Esophagus squamous epithelium (tissue), 5 donors: ENCODE results near the gene HOXA4. TPM values are rescaled to one million over a fixed set of nuclear protein-coding genes. Genes with fewer than 3 reads are reported as not detected.

Source experiments
- DNase-seq: peaks from one replicate; lab custom pipeline; 2025; lab: John Stamatoyannopoulos, UW
- H3K27ac ChIP-seq, 4 donors: fragments of 200-600 bp; sonication (generic); one replicate each; pipeline ENCODE4 v1.5.1; 2016 to 2019; ENCODE audit warnings: mild to moderate bottlenecking in 1 of 4
- H3K27me3 ChIP-seq, 4 donors: fragments of 200-600 bp; sonication (generic); 1 replicate in 3 of 4; 2 replicates in 1 of 4; pipeline versions ENCODE4 v1.5.1 to v1.6.0; 2017 to 2021; ENCODE audit warnings: antibody characterized with exemption in 1 of 4
- H3K36me3 ChIP-seq, 3 donors: fragments of 200-600 bp; sonication (generic); one replicate each; pipeline ENCODE4 v1.5.1; 2016 to 2019
- H3K4me1 ChIP-seq, 3 donors: fragments of 200-600 bp; sonication (generic); one replicate each; pipeline ENCODE4 v1.5.1; 2017 to 2019
- H3K4me3 ChIP-seq, 4 donors: fragments of 200-600 bp; sonication (generic); 1 replicate in 3 of 4; 2 replicates in 1 of 4; pipeline ENCODE4 v1.5.1; 2016 to 2019; ENCODE audit warnings: mild to moderate bottlenecking in 2 of 4, moderate library complexity in 1 of 4
- H3K9me3 ChIP-seq, 3 donors: fragments of 200-600 bp; sonication (generic); one replicate each; pipeline ENCODE4 v1.5.1; 2016 to 2019
- CTCF ChIP-seq, 6 experiments: fragments of 450-650 bp in 4 of 6; fragments of 200-600 bp in 2 of 6; sonication (generic) in 2 of 6; IDR thresholded peaks; one replicate each; pipeline ENCODE4 v1.5.1; 2016 to 2019; ENCODE audit warnings: antibody characterized with exemption in 6 of 6, mild to moderate bottlenecking in 4 of 6, moderate library complexity in 4 of 6
- POLR2A ChIP-seq, 4 donors: fragments of 450-650 bp; IDR thresholded peaks; one replicate each; pipeline ENCODE4 v1.6.1; 2017; ENCODE audit warnings: antibody characterized with exemption in 4 of 4, mild to moderate bottlenecking in 4 of 4, moderate library complexity in 3 of 4
- WGBS, 2 donors: methylation state at CpG; one replicate each; pipeline ENCODE4 v1.1.5; 2018; 5-methylcytosine and 5-hydroxymethylcytosine counted together
- intact Hi-C: fragments of 100-400 bp; cut with DNase I; formaldehyde crosslinking; loops from one replicate; pipeline ENCODE4 v1.15.0; 2022
- total RNA-seq, 4 donors: library from RNA; depleted of rRNA; stranded (reverse); fragments of >200 nt; gene quantifications; one replicate each; pipeline ENCODE4 v1.1.0, GENCODE V29; 2016
- donor health status: DM: yes; HTN: yes; CAD: no.

Gene HOXA4
- total RNA-seq, 4 donors from 2014 or later: 2.9 to 6.7 (median 4.1) TPM

DNA sequence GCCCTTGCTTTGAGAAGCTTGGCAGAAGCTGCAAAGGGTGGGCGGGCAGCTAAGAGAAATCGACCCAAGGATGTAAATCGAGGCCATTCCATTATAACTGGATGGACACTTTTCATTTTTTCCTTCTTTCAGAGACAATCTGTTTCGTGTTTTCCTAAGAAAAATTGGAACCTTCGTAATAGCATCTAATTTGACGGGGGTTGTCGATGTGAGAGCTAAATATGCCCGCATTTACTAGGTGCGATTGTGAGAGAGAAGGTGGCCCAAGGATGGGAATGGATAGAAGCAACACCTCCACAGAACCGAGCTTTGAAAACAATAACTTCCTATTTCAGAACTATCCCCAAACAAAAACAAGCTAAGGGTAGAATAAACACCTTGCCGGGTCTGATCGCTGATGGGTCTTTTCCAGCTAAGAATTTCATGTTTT is 848 bp upstream of the HOXA4 start:
- no peaks in the 10 kb centered on the region for H3K9me3 ChIP-seq
- H3K4me1 ChIP-seq: peaks cover 12 to 81% (median 40%) of the 10 kb centered on the region in 3 donors
- no peaks in the 10 kb centered on the region for H3K27me3 ChIP-seq
- DNase-seq: no peak
- H3K36me3 ChIP-seq: no peaks in the 10 kb centered on the region
- intact Hi-C loops: no loop called here
- peak overlapping the region; percentile 68 to 97 (median 82) for H3K4me3 ChIP-seq
- 46 to 48% methylated on average over 12 of the region's 12 CpGs for WGBS, 2 donors
- H3K27ac ChIP-seq: peak overlapping the region; percentile 96 to 99 (median 96)
- no peak for TF ChIP-seq CTCF (IDR thresholded peaks at IDR 0.05)
- TF ChIP-seq POLR2A (IDR thresholded peaks at IDR 0.05): no peak

DNA sequence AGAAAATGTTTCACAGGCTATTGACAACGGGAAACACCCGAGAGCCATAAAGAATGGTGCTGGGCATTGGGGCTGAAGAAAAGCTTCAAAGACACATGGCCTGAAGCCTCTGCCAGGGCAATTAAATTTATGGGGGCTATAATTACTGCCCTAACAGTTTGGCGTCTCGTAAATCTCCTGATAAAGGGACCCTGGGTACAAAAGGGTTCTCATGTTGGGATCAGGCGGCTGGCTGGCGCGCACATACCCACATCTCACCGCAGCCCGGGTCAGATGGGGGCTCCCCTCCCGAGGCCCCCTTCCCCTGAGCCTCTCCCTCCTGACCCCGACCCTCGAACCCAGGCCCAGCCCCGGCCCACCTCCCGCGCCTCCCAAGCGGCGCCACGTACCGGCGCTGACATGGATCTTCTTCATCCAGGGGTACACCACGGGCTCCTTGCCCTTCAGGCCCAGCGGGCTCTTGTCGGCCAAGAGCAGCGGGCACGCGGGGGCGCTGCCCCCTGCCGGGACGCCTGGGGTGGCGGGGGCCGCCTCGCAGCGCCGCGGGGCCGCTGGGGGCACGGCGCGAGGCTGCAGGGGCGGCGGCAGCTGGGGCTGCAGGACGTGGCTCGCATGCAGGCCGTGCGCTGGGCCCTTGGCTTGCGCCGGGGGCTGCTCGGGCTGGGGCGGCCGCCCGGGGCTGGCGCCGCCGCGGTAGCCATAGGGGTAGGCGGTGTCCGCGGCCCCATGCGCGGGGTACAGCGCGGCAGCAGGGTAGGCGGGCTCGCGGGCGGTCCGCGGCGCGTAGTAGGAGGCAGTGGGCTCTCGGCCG is 623 bp downstream of the HOXA4 start:
- H3K27me3 ChIP-seq: no peaks in the 10 kb centered on the region
- WGBS, 2 donors: 22 to 25% methylated on average over 4 to 14 of the region's 72 CpGs
- H3K4me1 ChIP-seq: peaks cover 6 to 81% (median 46%) of the 10 kb centered on the region in 3 donors
- H3K4me3 ChIP-seq: peak overlapping the region; percentile 68 to 97 (median 82)
- H3K9me3 ChIP-seq: no peaks in the 10 kb centered on the region
- intact Hi-C loops: no loop called here
- DNase-seq: no peak
- no peaks in the 10 kb centered on the region for H3K36me3 ChIP-seq
- H3K27ac ChIP-seq: peak overlapping the region; percentile 96 to 99 (median 96)
- TF ChIP-seq POLR2A (IDR thresholded peaks at IDR 0.05) (no peak), CTCF (IDR thresholded peaks at IDR 0.05) (peak in 3 of 6 experiments; percentile 17 to 38 (median 28))

- H3K4me1 ChIP-seq: peaks cover 6 to 81% (median 51%) of the 10 kb centered on the region in 3 donors
- H3K36me3 ChIP-seq: no peaks in the 10 kb centered on the region
- intact Hi-C loops: no loop called here
- H3K9me3 ChIP-seq: no peaks in the 10 kb centered on the region
- peak overlapping the region; percentile 68 to 97 (median 82) for H3K4me3 ChIP-seq
- DNase-seq: no peak
- H3K27me3 ChIP-seq: no peaks in the 10 kb centered on the region
- peak overlapping the region; percentile 96 to 99 (median 96) for H3K27ac ChIP-seq
- TF ChIP-seq POLR2A (IDR thresholded peaks at IDR 0.05) (no peak), CTCF (IDR thresholded peaks at IDR 0.05) (no peak)
- 26 to 34% methylated on average over 15 to 17 of the region's 28 CpGs for WGBS, 2 donors
Observed at GRCh38 chr7:27128776-27129728, 1.5 kb downstream of the HOXA4 start.

GRCh38 chr7:27128034-27128433 is 2.5 kb downstream of the HOXA4 start:
- WGBS, 2 donors: 6 to 12% methylated on average over 2 of the region's 2 CpGs
- no peak for DNase-seq
- H3K27ac ChIP-seq: peak overlapping the region; percentile 96 to 99 (median 96)
- H3K4me3 ChIP-seq: peak overlapping the region in 1 of 4 donors; percentile 77
- intact Hi-C loops: no loop called here
- H3K9me3 ChIP-seq: no peaks in the 10 kb centered on the region
- TF ChIP-seq CTCF (IDR thresholded peaks at IDR 0.05): no peak
- TF ChIP-seq POLR2A (IDR thresholded peaks at IDR 0.05): no peak
- no peaks in the 10 kb centered on the region for H3K36me3 ChIP-seq
- H3K4me1 ChIP-seq: peaks cover 6 to 83% (median 52%) of the 10 kb centered on the region in 3 donors
- H3K27me3 ChIP-seq: no peaks in the 10 kb centered on the region
